Stomach smooth muscle (tissue), 2 donors: ENCODE measurements around the gene RNF130.

Experiments
- H3K27ac ChIP-seq: one replicate; pipeline ENCODE4 v1.7.0; 2013; ENCODE audit warnings: mild to moderate bottlenecking, low read length, inconsistent platforms
- H3K27me3 ChIP-seq, 2 donors: one replicate each; pipeline ENCODE4 v1.7.0; 2013; ENCODE audit warnings: low read length in 2 of 2; ENCODE audit not compliant: insufficient read depth in 2 of 2, control insufficient read depth in 1 of 2
- H3K36me3 ChIP-seq, 2 donors: one replicate each; pipeline ENCODE4 v1.7.0; 2013; ENCODE audit warnings: low read length in 2 of 2; ENCODE audit not compliant: control insufficient read depth in 2 of 2, insufficient read depth in 2 of 2
- H3K4me1 ChIP-seq: one replicate; pipeline ENCODE4 v1.7.0; 2013; ENCODE audit warnings: low read length; ENCODE audit not compliant: control insufficient read depth, insufficient read depth
- H3K4me3 ChIP-seq, 2 donors: one replicate each; pipeline ENCODE4 v1.7.0; 2013; ENCODE audit warnings: low read length in 2 of 2
- H3K9ac ChIP-seq, 2 donors: one replicate each; pipeline ENCODE4 v1.7.0; 2013; ENCODE audit warnings: low read length in 2 of 2, mild to moderate bottlenecking in 1 of 2
- H3K9me3 ChIP-seq, 2 donors: one replicate each; pipeline ENCODE4 v1.7.0; 2013; ENCODE audit warnings: low read length in 2 of 2; ENCODE audit not compliant: control insufficient read depth in 2 of 2
- donor health status: healthy.
- donor health status: Pancreatic carcinoma.

Gene RNF130

DNA sequence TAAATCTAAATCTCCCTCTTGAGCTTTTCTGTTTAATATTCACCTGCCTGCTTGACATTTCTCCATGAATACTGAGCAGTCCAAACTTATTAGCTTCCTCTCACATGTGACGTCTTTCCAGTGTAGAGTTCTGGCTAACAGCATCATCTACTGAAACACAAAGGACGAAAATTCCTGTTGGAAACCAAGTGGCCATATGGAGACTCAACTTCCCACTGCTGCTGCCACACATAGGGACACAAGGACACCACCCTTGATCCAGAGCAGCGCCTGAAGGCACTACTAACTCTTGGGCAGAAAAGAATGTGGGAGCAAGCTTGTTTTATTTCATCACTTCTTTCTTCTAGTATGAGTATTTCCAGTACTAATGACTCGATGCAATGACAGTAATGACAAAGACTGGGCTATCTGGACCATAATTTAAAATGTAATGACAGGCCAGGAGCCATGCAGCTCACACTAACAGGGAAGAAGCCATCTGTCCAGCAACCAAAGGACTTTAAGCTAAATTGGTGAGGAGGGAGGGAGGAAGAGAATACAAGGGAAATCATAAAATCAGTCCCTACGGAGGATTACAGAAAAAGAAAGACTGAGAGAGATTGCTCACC, 19.2 kb downstream of the RNF130 start:
- H3K9me3 ChIP-seq: no peaks in the 10 kb centered on the region
- H3K4me3 ChIP-seq: no peak overlapping the region
- H3K9ac ChIP-seq: no peak overlapping the region
- no peaks in the 10 kb centered on the region for H3K4me1 ChIP-seq
- no peak overlapping the region for H3K27ac ChIP-seq
- no peaks in the 10 kb centered on the region for H3K36me3 ChIP-seq
- H3K27me3 ChIP-seq: no peaks in the 10 kb centered on the region

DNA sequence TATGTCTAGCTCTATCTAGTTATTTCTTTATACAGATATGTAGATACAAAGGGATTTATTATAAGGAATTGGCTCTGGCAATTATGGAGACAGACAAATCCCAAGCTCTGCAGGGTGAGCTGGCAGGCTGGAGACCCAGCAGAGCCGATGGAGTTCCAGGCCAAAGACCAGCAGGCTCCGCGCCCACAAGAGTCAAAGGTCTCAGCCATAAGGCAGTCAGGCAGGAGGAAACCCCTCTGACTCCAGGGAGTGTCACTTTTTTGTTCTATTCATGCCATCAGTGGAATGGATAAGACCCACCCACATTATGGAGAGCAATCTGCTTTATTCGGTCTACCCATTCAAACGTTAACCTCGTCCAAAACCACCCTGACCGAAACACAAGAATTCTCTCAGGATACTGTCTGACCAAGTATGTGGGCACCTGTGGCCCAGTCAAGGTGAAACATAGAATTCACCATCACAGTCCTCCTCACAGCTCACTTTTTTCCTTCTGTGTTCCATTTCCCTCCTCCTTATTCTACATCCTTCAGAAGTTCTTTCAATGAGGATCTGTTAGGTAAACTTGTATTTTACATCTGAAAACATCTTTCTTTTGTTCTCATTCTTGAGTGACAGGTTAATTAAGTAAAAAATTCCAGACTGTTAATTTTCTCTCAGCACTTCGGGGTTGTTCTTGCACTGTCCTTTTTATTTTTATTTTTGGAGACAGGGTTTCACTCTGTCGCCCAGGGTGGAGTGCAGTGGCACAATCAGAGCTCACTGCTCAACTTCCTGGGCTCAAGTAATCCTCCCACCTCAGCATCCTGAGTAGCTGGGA, 21.2 kb downstream of the RNF130 start:
- Histone ChIP-seq H3K9ac (no peak overlapping the region), H3K36me3 (no peaks in the 10 kb centered on the region), H3K4me1 (no peaks in the 10 kb centered on the region), H3K9me3 (no peaks in the 10 kb centered on the region), H3K27me3 (no peaks in the 10 kb centered on the region), H3K27ac (no peak overlapping the region), H3K4me3 (no peak overlapping the region)

DNA sequence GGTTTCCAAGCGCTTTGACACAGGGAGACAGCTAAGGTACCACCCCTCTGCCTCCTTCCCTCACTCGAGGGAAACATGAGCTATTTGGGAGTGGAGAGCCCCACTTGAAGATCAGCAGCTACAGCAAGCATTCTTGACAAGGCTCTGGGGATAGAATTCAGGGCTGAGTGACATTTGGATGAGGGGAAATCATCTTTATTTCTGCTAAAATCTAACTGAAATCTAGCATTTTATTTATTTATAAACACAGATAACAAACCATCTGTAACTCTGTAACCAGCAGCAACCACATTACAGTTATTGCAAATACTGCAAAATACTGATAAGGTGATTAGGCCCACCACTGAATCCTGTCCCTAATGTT, 22.4 kb downstream of the RNF130 start:
- H3K4me1 ChIP-seq: no peaks in the 10 kb centered on the region
- H3K36me3 ChIP-seq: no peaks in the 10 kb centered on the region
- H3K27me3 ChIP-seq: no peaks in the 10 kb centered on the region
- no peak overlapping the region for H3K27ac ChIP-seq
- H3K9ac ChIP-seq: no peak overlapping the region
- H3K9me3 ChIP-seq: no peaks in the 10 kb centered on the region
- no peak overlapping the region for H3K4me3 ChIP-seq

DNA sequence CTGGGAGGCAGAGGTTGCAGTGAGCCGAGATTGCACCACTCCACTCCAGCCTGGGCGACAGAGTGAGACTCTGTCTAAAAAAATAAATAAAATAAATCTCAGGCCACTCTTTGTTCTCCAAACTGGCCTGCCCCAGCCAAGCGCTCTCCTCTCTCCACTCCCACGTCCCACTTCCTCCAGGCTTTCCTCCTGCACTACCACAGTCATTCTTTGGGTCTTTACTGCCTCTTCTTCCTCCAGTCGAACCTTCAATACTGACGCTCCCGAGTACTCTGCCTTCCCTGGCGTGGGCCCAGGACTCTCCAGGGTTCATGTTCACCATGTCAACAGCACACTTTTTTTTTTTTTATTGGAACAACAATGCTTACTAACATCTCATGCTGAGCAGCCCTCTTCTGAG, 23.9 kb downstream of the RNF130 start:
- H3K9ac ChIP-seq: no peak overlapping the region

DNA sequence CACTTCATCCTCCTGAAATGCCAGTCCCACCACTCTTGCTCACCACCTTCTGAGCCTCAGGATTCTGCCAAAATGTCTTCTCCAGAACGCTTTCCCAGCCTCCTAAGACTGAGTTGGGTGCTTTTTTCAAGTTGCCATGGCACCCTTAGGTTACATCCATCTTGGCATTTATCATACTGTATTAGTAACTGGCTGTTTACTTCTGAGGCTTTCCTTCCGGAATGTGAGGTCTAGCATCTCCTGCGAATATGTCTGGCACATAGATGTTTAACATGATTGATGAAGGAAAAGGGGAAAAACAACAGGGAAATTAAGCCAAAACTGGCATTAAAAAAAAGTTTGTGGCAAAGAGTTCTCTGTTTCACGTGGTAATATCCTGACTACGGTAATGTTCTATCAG, 24.9 kb downstream of the RNF130 start:
- H3K27me3 ChIP-seq: no peaks in the 10 kb centered on the region
- no peak overlapping the region for H3K4me3 ChIP-seq
- H3K27ac ChIP-seq: no peak overlapping the region
- H3K36me3 ChIP-seq: no peaks in the 10 kb centered on the region
- H3K9me3 ChIP-seq: no peaks in the 10 kb centered on the region
- H3K9ac ChIP-seq: no peak overlapping the region
- no peaks in the 10 kb centered on the region for H3K4me1 ChIP-seq

More for the DNA sequence above, 23.9 kb downstream of the RNF130 start:
- Histone ChIP-seq H3K4me3 (no peak overlapping the region), H3K4me1 (no peaks in the 10 kb centered on the region), H3K27me3 (no peaks in the 10 kb centered on the region), H3K36me3 (no peaks in the 10 kb centered on the region), H3K27ac (no peak overlapping the region), H3K9me3 (no peaks in the 10 kb centered on the region)

DNA sequence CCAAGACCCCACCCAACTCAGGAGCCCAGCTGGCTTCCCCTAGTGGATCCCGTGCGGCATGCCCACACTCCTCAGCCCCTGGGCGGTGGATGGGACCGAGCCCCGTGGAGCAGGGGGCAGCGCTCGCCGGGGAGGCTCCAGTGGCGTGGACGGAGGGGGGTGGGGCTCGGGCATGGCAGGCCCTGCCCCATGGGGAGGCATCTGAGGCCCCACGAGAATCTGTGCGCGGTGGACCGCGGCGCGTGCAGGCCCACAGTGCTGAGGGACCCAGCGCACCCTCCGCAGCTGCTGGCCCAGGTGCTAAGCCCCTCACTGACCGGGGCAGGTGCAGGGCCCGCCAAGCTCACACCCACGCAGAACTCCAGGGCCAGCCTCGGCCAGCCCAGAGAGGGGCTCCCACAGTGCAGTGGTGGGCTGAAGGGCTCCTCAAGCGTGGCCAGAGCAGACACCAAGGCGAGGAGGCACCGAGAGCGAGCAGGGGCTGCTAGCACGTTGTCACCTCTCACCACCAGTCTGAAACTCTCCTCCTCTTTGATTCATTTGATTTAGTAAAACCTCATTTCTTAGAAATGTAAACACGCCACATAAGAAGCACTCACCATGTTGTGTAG, 25.6 kb downstream of the RNF130 start:
- no peaks in the 10 kb centered on the region for H3K9me3 ChIP-seq
- H3K9ac ChIP-seq: no peak overlapping the region
- no peak overlapping the region for H3K27ac ChIP-seq
- H3K36me3 ChIP-seq: no peaks in the 10 kb centered on the region
- no peak overlapping the region for H3K4me3 ChIP-seq
- H3K27me3 ChIP-seq: no peaks in the 10 kb centered on the region
- H3K4me1 ChIP-seq: no peaks in the 10 kb centered on the region

DNA sequence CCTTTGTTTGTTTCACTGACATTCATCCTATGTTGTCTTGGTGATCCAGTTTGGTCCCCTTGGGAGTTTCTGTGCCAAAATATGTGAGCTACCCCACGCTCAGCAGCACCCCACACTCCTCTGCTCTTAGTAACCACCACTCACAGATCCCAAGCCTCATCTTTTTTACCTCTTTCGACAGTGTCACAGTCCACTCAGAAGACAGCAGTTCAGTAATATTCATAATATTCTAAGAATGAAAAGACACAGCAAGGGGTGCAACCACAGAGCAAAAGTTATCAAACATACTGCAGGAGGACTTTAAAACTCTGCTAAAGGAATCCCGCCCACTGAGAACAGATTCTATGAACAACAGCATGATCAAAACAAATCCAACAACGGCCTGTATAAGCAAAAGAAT, 28.2 kb downstream of the RNF130 start:
- Histone ChIP-seq H3K4me3 (no peak overlapping the region), H3K9ac (no peak overlapping the region), H3K4me1 (no peaks in the 10 kb centered on the region), H3K9me3 (no peaks in the 10 kb centered on the region), H3K27me3 (no peaks in the 10 kb centered on the region), H3K27ac (no peak overlapping the region), H3K36me3 (peaks cover 0 to 5% of the 10 kb centered on the region in 2 donors)

GRCh38 chr5:180041301-180042274, 30.0 kb downstream of the RNF130 start:
- peaks cover 0 to 9% of the 10 kb centered on the region in 2 donors for H3K36me3 ChIP-seq
- no peak overlapping the region for H3K4me3 ChIP-seq
- no peaks in the 10 kb centered on the region for H3K9me3 ChIP-seq
- no peaks in the 10 kb centered on the region for H3K27me3 ChIP-seq
- H3K9ac ChIP-seq: no peak overlapping the region
- no peaks in the 10 kb centered on the region for H3K4me1 ChIP-seq
- no peak overlapping the region for H3K27ac ChIP-seq

GRCh38 chr5:180040287-180041214, 31.0 kb downstream of the RNF130 start:
- Histone ChIP-seq H3K27me3 (no peaks in the 10 kb centered on the region), H3K36me3 (peaks cover 7 to 13% of the 10 kb centered on the region in 2 donors), H3K9me3 (peaks cover 0 to 4% of the 10 kb centered on the region in 2 donors), H3K27ac (no peak overlapping the region), H3K4me3 (no peak overlapping the region), H3K9ac (no peak overlapping the region), H3K4me1 (no peaks in the 10 kb centered on the region)
